H9 (cell line): Measurements from ENCODE around the gene TMEM229B. TPM values are rescaled to one million over a fixed set of nuclear protein-coding genes. Genes with fewer than 3 reads are reported as not detected.

ENCODE experiments used
- DNase-seq: peaks from one replicate; pipeline ENCODE4 v3.0.0-alpha.2; 2017
- H2AFZ ChIP-seq: one replicate; pipeline ENCODE4 v1.6.1; 2013; ENCODE audit warnings: mild to moderate bottlenecking, low read length, control low read depth, moderate library complexity
- H2AK5ac ChIP-seq: 2 replicates; pipeline ENCODE4 v1.6.1; 2013; ENCODE audit warnings: low read length, control low read depth, mixed read lengths; ENCODE audit not compliant: insufficient read length
- H2BK120ac ChIP-seq: one replicate; pipeline ENCODE4 v1.6.1; 2013; ENCODE audit warnings: low read depth, mild to moderate bottlenecking, low read length, control low read depth, inconsistent platforms; ENCODE audit not compliant: poor library complexity, severe bottlenecking
- H2BK12ac ChIP-seq: 2 replicates; pipeline ENCODE4 v1.6.1; 2013; ENCODE audit warnings: low read length, control low read depth, mixed read lengths, low read depth; ENCODE audit not compliant: insufficient read length
- H2BK15ac ChIP-seq: 2 replicates; pipeline ENCODE4 v1.6.1; 2013; ENCODE audit warnings: low read depth, low read length, control low read depth
- H2BK20ac ChIP-seq: one replicate; pipeline ENCODE4 v1.6.1; 2013; ENCODE audit warnings: low read depth, mild to moderate bottlenecking, low read length, control low read depth, inconsistent platforms; ENCODE audit not compliant: poor library complexity, severe bottlenecking
- H2BK5ac ChIP-seq: 2 replicates; pipeline ENCODE4 v1.6.1; 2013; ENCODE audit warnings: low read length, control low read depth, mixed read lengths; ENCODE audit not compliant: insufficient read length
- H3K14ac ChIP-seq: 2 replicates; pipeline ENCODE4 v1.6.1; 2013; ENCODE audit warnings: low read length, control low read depth; ENCODE audit not compliant: insufficient read depth
- H3K18ac ChIP-seq: 2 replicates; pipeline ENCODE4 v1.6.1; 2013; ENCODE audit warnings: low read depth, mild to moderate bottlenecking, mixed read lengths, low read length, control low read depth; ENCODE audit not compliant: insufficient read length
- H3K23ac ChIP-seq: 2 replicates; pipeline ENCODE4 v1.6.1; 2013; ENCODE audit warnings: low read length, control low read depth, mixed read lengths, low read depth; ENCODE audit not compliant: insufficient read length
- H3K23me2 ChIP-seq: 2 replicates; pipeline ENCODE4 v1.6.1; 2013; ENCODE audit warnings: low read depth, mild to moderate bottlenecking, mixed read lengths, low read length, control low read depth; ENCODE audit not compliant: insufficient read length, poor library complexity, severe bottlenecking
- H3K27ac ChIP-seq: 2 replicates; pipeline ENCODE4 v1.5.1; 2013; ENCODE audit warnings: low read length, control low read depth, mixed read lengths, low read depth; ENCODE audit not compliant: insufficient read length
- H3K27me3 ChIP-seq: 2 replicates; pipeline ENCODE4 v1.6.1; 2013; ENCODE audit warnings: low read length, control low read depth, inconsistent platforms; ENCODE audit not compliant: insufficient read depth
- H3K4ac ChIP-seq: 2 replicates; pipeline ENCODE4 v1.6.1; 2013; ENCODE audit warnings: low read depth, mild to moderate bottlenecking, control low read depth, inconsistent platforms, low read length, moderate library complexity
- H3K4me1 ChIP-seq: 2 replicates; pipeline ENCODE4 v1.6.1; 2013; ENCODE audit warnings: low read length, control low read depth, inconsistent platforms; ENCODE audit not compliant: insufficient read depth
- H3K4me2 ChIP-seq: 2 replicates; pipeline ENCODE4 v1.6.1; 2013; ENCODE audit warnings: low read length, control low read depth, mixed read lengths; ENCODE audit not compliant: insufficient read length, insufficient read depth
- H3K56ac ChIP-seq: 2 replicates; pipeline ENCODE4 v1.6.1; 2013; ENCODE audit warnings: low read depth, mild to moderate bottlenecking, mixed read lengths, low read length, control low read depth; ENCODE audit not compliant: insufficient read length
- H3K79me1 ChIP-seq: 2 replicates; pipeline ENCODE4 v1.6.1; 2013; ENCODE audit warnings: low read depth, mild to moderate bottlenecking, moderate library complexity, low read length, control low read depth, inconsistent platforms; ENCODE audit not compliant: insufficient read depth, poor library complexity, severe bottlenecking
- H3K79me2 ChIP-seq: 2 replicates; pipeline ENCODE4 v1.6.1; 2013; ENCODE audit warnings: low read length, control low read depth, inconsistent platforms; ENCODE audit not compliant: insufficient read depth
- H3K9ac ChIP-seq: 2 replicates; pipeline ENCODE4 v1.6.1; 2013; ENCODE audit warnings: low read length, control low read depth, mixed read lengths; ENCODE audit not compliant: insufficient read length; ENCODE audit errors: extremely low read depth
- H3K9me3 ChIP-seq: one replicate; pipeline ENCODE4 v1.6.1; 2013; ENCODE audit warnings: low read depth, low read length, inconsistent platforms; ENCODE audit not compliant: control insufficient read depth
- H3T11ph ChIP-seq: one replicate; pipeline ENCODE4 v1.6.1; 2013; ENCODE audit warnings: mild to moderate bottlenecking, low read length, control low read depth, inconsistent platforms
- H4K20me1 ChIP-seq: one replicate; pipeline ENCODE4 v1.6.1; 2013; ENCODE audit not compliant: control insufficient read depth, insufficient read length, insufficient read depth
- H4K5ac ChIP-seq: 2 replicates; pipeline ENCODE4 v1.6.1; 2013; ENCODE audit warnings: low read depth, mild to moderate bottlenecking, mixed read lengths, low read length, control low read depth; ENCODE audit not compliant: insufficient read length
- H4K8ac ChIP-seq: replicated peaks from 2 replicates; pipeline ENCODE4 v1.6.1; 2013; ENCODE audit warnings: low read length, control low read depth, mixed read lengths, low read depth; ENCODE audit not compliant: insufficient read length
- H4K91ac ChIP-seq: 2 replicates; pipeline ENCODE4 v1.6.1; 2013; ENCODE audit warnings: low read depth, mild to moderate bottlenecking, moderate library complexity, mixed read lengths, low read length, control low read depth; ENCODE audit not compliant: insufficient read length
- H3K27ac Mint-ChIP-seq, 3 experiments: 2 replicates in 2 of 3; 3 replicates in 1 of 3; pipeline ENCODE4 v1.8.0; 2020 to 2021; ENCODE audit warnings: mixed read lengths in 3 of 3, mild to moderate bottlenecking in 1 of 3, moderate library complexity in 1 of 3
- H3K27me3 Mint-ChIP-seq: 2 replicates; pipeline ENCODE4 v1.8.0; 2021; ENCODE audit warnings: low read depth, mild to moderate bottlenecking, moderate library complexity, mixed read lengths
- H3K36me3 Mint-ChIP-seq, 3 experiments: 2 replicates in 2 of 3; 3 replicates in 1 of 3; pipeline ENCODE4 v1.8.0; 2020 to 2021; ENCODE audit warnings: low read depth in 3 of 3, mixed read lengths in 3 of 3; ENCODE audit not compliant: insufficient read depth in 1 of 3
- H3K4me1 Mint-ChIP-seq, 2 experiments: 2 replicates each; pipeline ENCODE4 v1.8.0; 2020; ENCODE audit warnings: mixed read lengths in 2 of 2
- H3K4me3 Mint-ChIP-seq, 2 experiments: 2 replicates in 1 of 2; 3 replicates in 1 of 2; pipeline ENCODE4 v1.8.0; 2020 to 2021; ENCODE audit warnings: mild to moderate bottlenecking in 2 of 2, mixed read lengths in 2 of 2, moderate library complexity in 1 of 2
- H3K9me3 Mint-ChIP-seq, 2 experiments: 2 replicates in 1 of 2; 3 replicates in 1 of 2; pipeline ENCODE4 v1.8.0; 2020; ENCODE audit warnings: mild to moderate bottlenecking in 2 of 2, mixed read lengths in 2 of 2, moderate library complexity in 1 of 2
- CTCF ChIP-seq: fragments of 200-600 bp; sonication (generic); conservative IDR thresholded peaks from 3 replicates; pipeline ENCODE4 v1.8.0; 2021; ENCODE audit warnings: antibody characterized with exemption, mild to moderate bottlenecking
- WGBS: extraction: QIAGEN DNeasy Blood & Tissue Kit; methylation state at CpG from one replicate; pipeline ENCODE4 v1.1.7; 2013; ENCODE audit warnings: missing lambda C conversion rate, low lambda C conversion rate, mixed read lengths; ENCODE audit not compliant: insufficient read length; ENCODE audit errors: extremely low coverage; 5-methylcytosine and 5-hydroxymethylcytosine counted together
- total RNA-seq: library from RNA; stranded (reverse); gene quantifications from 2 replicates; pipeline ENCODE4 v1.2.1, GENCODE V29; 2021

TMEM229B gene
- total RNA-seq, 1 experiment from 2014 or later, result 0.24 TPM

- Mint-ChIP-seq H3K4me1 (peaks cover 7 to 11% of the 10 kb centered on the region in 2 experiments), H3K4me3 (no peak overlapping the region), H3K27ac (no peak overlapping the region), H3K9me3 (no peaks in the 10 kb centered on the region), H3K27me3 (peaks cover 24% of the 10 kb centered on the region), H3K36me3 (no peaks in the 10 kb centered on the region)
- no peak overlapping the region for H2AFZ ChIP-seq
- H3K27me3 ChIP-seq, result no peaks in the 10 kb centered on the region; the same call in 1 of the 2 replicates
- H3K56ac ChIP-seq, result no peak overlapping the region
- no peak overlapping the region for H2BK5ac ChIP-seq
- no peaks in the 10 kb centered on the region for H3K79me1 ChIP-seq
- no CpG with 5 or more reads among the region's 7 CpGs for WGBS
- no peak overlapping the region for H3K18ac ChIP-seq
- no peak overlapping the region for H3K14ac ChIP-seq
- no peak overlapping the region for H3K23ac ChIP-seq
- H3K27ac ChIP-seq, result no peak overlapping the region
- no peak overlapping the region for H2BK120ac ChIP-seq
- H3K79me2 ChIP-seq, result no peaks in the 10 kb centered on the region
- H3K23me2 ChIP-seq, result no peaks in the 10 kb centered on the region
- H4K91ac ChIP-seq, result no peak overlapping the region
- no peak overlapping the region for H4K5ac ChIP-seq
- no peak overlapping the region for H2AK5ac ChIP-seq
- H4K8ac ChIP-seq, result no peak overlapping the region
- H3T11ph ChIP-seq, result no peak overlapping the region
- no peaks in the 10 kb centered on the region for H3K4me1 ChIP-seq
- H3K4me2 ChIP-seq, result no peak overlapping the region
- no peak for DNase-seq
- H4K20me1 ChIP-seq, result no peaks in the 10 kb centered on the region
- H3K4ac ChIP-seq, result no peak overlapping the region
- H2BK20ac ChIP-seq, result no peak overlapping the region
- H2BK12ac ChIP-seq, result no peak overlapping the region
- no peak overlapping the region for H3K9ac ChIP-seq
- no peak for TF ChIP-seq CTCF
- H2BK15ac ChIP-seq, result no peak overlapping the region
- no peaks in the 10 kb centered on the region for H3K9me3 ChIP-seq
Measured at GRCh38 chr14:67523764-67524633, 35.5 kb upstream of the TMEM229B start.
